Liver (tissue), 9 donors: ENCODE data around the gene MGA. TPM values are rescaled to one million over a fixed set of nuclear protein-coding genes. Genes with fewer than 3 reads are reported as not detected.

Experiments used
- DNase-seq: peaks from one replicate; pipeline ENCODE4 v3.0.0-alpha.2; 2017; ENCODE audit warnings: low spot score
- H3K27ac ChIP-seq, 2 donors: one replicate each; pipeline ENCODE4 v1.7.0; 2013; ENCODE audit warnings: inconsistent platforms in 2 of 2, low read length in 2 of 2, control low read depth in 1 of 2, low read depth in 1 of 2, mild to moderate bottlenecking in 1 of 2
- H3K27me3 ChIP-seq, 4 donors: one replicate each; pipeline versions ENCODE4 v1.6.1 to v1.7.0; 2013; ENCODE audit warnings: low read length in 3 of 4, inconsistent platforms in 1 of 4, mild to moderate bottlenecking in 1 of 4, moderate library complexity in 1 of 4; ENCODE audit not compliant: control insufficient read depth in 4 of 4, insufficient read depth in 4 of 4
- H3K36me3 ChIP-seq, 4 donors: one replicate each; pipeline versions ENCODE4 v1.6.1 to v1.7.0; 2013; ENCODE audit warnings: low read length in 3 of 4, mild to moderate bottlenecking in 3 of 4, low read depth in 1 of 4, moderate library complexity in 1 of 4; ENCODE audit not compliant: control insufficient read depth in 4 of 4, insufficient read depth in 3 of 4
- H3K4me1 ChIP-seq, 4 donors: one replicate each; pipeline versions ENCODE4 v1.6.1 to v1.7.0; 2013; ENCODE audit warnings: low read length in 3 of 4, mild to moderate bottlenecking in 3 of 4, moderate library complexity in 1 of 4; ENCODE audit not compliant: control insufficient read depth in 4 of 4, insufficient read depth in 4 of 4
- H3K4me3 ChIP-seq, 3 donors: one replicate each; pipeline versions ENCODE4 v1.6.1 to v1.7.0; 2013; ENCODE audit warnings: low read length in 3 of 3, control low read depth in 1 of 3, low read depth in 1 of 3, mild to moderate bottlenecking in 1 of 3
- H3K9ac ChIP-seq, 2 donors: one replicate each; pipeline ENCODE4 v1.7.0; 2013; ENCODE audit warnings: low read length in 2 of 2, mild to moderate bottlenecking in 2 of 2, moderate library complexity in 2 of 2, control low read depth in 1 of 2, low read depth in 1 of 2
- H3K9me3 ChIP-seq, 4 donors: one replicate each; pipeline versions ENCODE4 v1.6.1 to v1.7.0; 2013; ENCODE audit warnings: low read length in 3 of 4; ENCODE audit not compliant: control insufficient read depth in 4 of 4
- ATF3 ChIP-seq: IDR thresholded peaks from 2 replicates; pipeline ENCODE4 v1.6.1; 2016; ENCODE audit warnings: antibody characterized with exemption
- EGR1 ChIP-seq, 2 donors: IDR thresholded peaks; 2 replicates each; pipeline ENCODE4 v1.6.1; 2016 to 2018; ENCODE audit warnings: antibody characterized with exemption in 2 of 2, low read depth in 2 of 2
- FOXA2 ChIP-seq: IDR thresholded peaks from 2 replicates; pipeline ENCODE4 v1.6.1; 2016; ENCODE audit warnings: antibody characterized with exemption
- GABPA ChIP-seq, 2 donors: IDR thresholded peaks in 1 of 2; conservative IDR thresholded peaks in 1 of 2; 2 replicates each; pipeline ENCODE4 v1.6.1; 2016; ENCODE audit warnings: antibody characterized with exemption in 2 of 2, mild to moderate bottlenecking in 1 of 2, moderate library complexity in 1 of 2
- HNF4A ChIP-seq, 2 donors: conservative IDR thresholded peaks; 2 replicates each; pipeline ENCODE4 v1.6.1; 2016; ENCODE audit warnings: antibody characterized with exemption in 2 of 2, mild to moderate bottlenecking in 2 of 2
- HNF4G ChIP-seq: IDR thresholded peaks from 2 replicates; pipeline ENCODE4 v1.6.1; 2016; ENCODE audit warnings: antibody characterized with exemption
- JUND ChIP-seq, 2 donors: IDR thresholded peaks; 2 replicates each; pipeline ENCODE4 v1.6.1; 2016; ENCODE audit warnings: antibody characterized with exemption in 2 of 2
- MAX ChIP-seq: IDR thresholded peaks from 2 replicates; pipeline ENCODE4 v1.6.1; 2016; ENCODE audit warnings: antibody characterized with exemption
- RAD21 ChIP-seq, 2 donors: IDR thresholded peaks; 2 replicates each; pipeline ENCODE4 v1.6.1; 2016; ENCODE audit warnings: antibody characterized with exemption in 2 of 2, mild to moderate bottlenecking in 2 of 2
- REST ChIP-seq: IDR thresholded peaks from 2 replicates; pipeline ENCODE4 v1.6.1; 2016; ENCODE audit warnings: antibody characterized with exemption, mild to moderate bottlenecking
- RXRA ChIP-seq, 2 donors: IDR thresholded peaks; 2 replicates each; pipeline ENCODE4 v1.6.1; 2017 to 2018; ENCODE audit warnings: antibody characterized with exemption in 2 of 2, mild to moderate bottlenecking in 1 of 2
- SP1 ChIP-seq: IDR thresholded peaks from 2 replicates; pipeline ENCODE4 v1.6.1; 2018; ENCODE audit warnings: antibody characterized with exemption, mild to moderate bottlenecking
- TAF1 ChIP-seq: conservative IDR thresholded peaks from 2 replicates; pipeline ENCODE4 v1.6.1; 2016; ENCODE audit warnings: antibody characterized with exemption, mild to moderate bottlenecking
- YY1 ChIP-seq: IDR thresholded peaks from 2 replicates; pipeline ENCODE4 v1.6.1; 2016; ENCODE audit warnings: antibody characterized with exemption, mild to moderate bottlenecking
- ZBTB33 ChIP-seq: IDR thresholded peaks from 2 replicates; pipeline ENCODE4 v1.6.1; 2016; ENCODE audit warnings: antibody characterized with exemption
- WGBS: extraction: QIAGEN DNeasy Blood & Tissue Kit; methylation state at CpG from one replicate; pipeline ENCODE4 v1.1.7; 2013; 5-methylcytosine and 5-hydroxymethylcytosine counted together
- polyA plus RNA-seq, 2 donors: library from polyadenylated mRNA; stranded (reverse) in 1 of 2; unstranded in 1 of 2; fragments of 200-250 nt in 1 of 2; fragments of >200 nt in 1 of 2; fragmentation: Nextera tagmentation in 1 of 2; extraction: Ambion mirVana in 1 of 2; gene quantifications; one replicate each; pipeline versions ENCODE4 v1.2.1 to v1.2.3, GENCODE V29; 2013 to 2015
- total RNA-seq, 2 donors: library from RNA; depleted of rRNA; stranded (reverse); fragments of >200 nt; gene quantifications; one replicate each; pipeline ENCODE4 v1.2.3, GENCODE V29; 2014
- donor health status: healthy.
- donor health status: healthy.
- donor health status: healthy.
- donor health status: healthy.
- donor health status: healthy.

The MGA gene
- total and polyA plus RNA-seq, 4 donors, result 2.1 to 33.5 (median 13.2) TPM

GRCh38 chr15:41690636-41691035 lies 30.4 kb downstream of the MGA start (continued):
- TF ChIP-seq REST (no peak), HNF4G (no peak), EGR1 (IDR thresholded peaks at IDR 0.05; ENCODE audit: low read depth in 2 of 2) (no peak), YY1 (no peak), GABPA (IDR thresholded peaks at IDR 0.05 in 1 of 2, conservative IDR thresholded peaks at IDR 0.05 in 1 of 2) (no peak), FOXA2 (no peak)

GRCh38 chr15:41691471-41691870 lies 31.3 kb downstream of the MGA start:
- TF ChIP-seq MAX, result no peak
- no peak for TF ChIP-seq JUND (IDR thresholded peaks at IDR 0.05)
- TF ChIP-seq RXRA (IDR thresholded peaks at IDR 0.05), result no peak
- no peak for TF ChIP-seq HNF4A (conservative IDR thresholded peaks at IDR 0.05)
- no peak for TF ChIP-seq ZBTB33
- no peak for TF ChIP-seq ATF3
- no peak for TF ChIP-seq EGR1 (IDR thresholded peaks at IDR 0.05; ENCODE audit: low read depth in 2 of 2)
- no peak for TF ChIP-seq YY1
- TF ChIP-seq RAD21 (IDR thresholded peaks at IDR 0.05), result no peak
- no peak for TF ChIP-seq TAF1
- no peak for TF ChIP-seq HNF4G
- no peak for TF ChIP-seq FOXA2
- TF ChIP-seq REST, result no peak
- TF ChIP-seq GABPA (IDR thresholded peaks at IDR 0.05 in 1 of 2, conservative IDR thresholded peaks at IDR 0.05 in 1 of 2), result no peak
- TF ChIP-seq SP1, result no peak
- Histone ChIP-seq H3K36me3 (peaks cover 0 to 5% (median 2%) of the 10 kb centered on the region in 4 donors), H3K27ac (no peak overlapping the region), H3K27me3 (no peaks in the 10 kb centered on the region), H3K4me1 (peaks cover 0 to 3% (median 2%) of the 10 kb centered on the region in 4 donors), H3K9me3 (no peaks in the 10 kb centered on the region), H3K9ac (no peak overlapping the region), H3K4me3 (no peak overlapping the region)
- 90% methylated on average over 2 of the region's 2 CpGs for WGBS
- no peak for DNase-seq
